ENCODE measurements around the gene CDYL2. TPM values are rescaled to one million over a fixed set of nuclear protein-coding genes. Genes with fewer than 3 reads are reported as not detected.

Gene CDYL2
- total and polyA plus RNA-seq, 2 donors (not counting 3 experiments of a cell fraction or from before 2014, with no cell fraction given) = 7.1 to 71.3 TPM

GRCh38 chr16:80846680-80847079 is 42.3 kb upstream of the CDYL2 start:
- TF ChIP-seq JUN (IDR thresholded peaks at IDR 0.05; ENCODE audit: borderline replicate concordance, insufficient read depth, insufficient read length, low read depth) (no peak), POLR2A (IDR thresholded peaks at IDR 0.05; ENCODE audit: low read depth, low read length) (no peak), CTCF (IDR thresholded peaks at IDR 0.05; ENCODE audit: extremely low read depth in 1 of 2, insufficient read depth in 1 of 2, low read depth in 1 of 2, low read length in 2 of 2) (no peak), MYC (IDR thresholded peaks at IDR 0.05; ENCODE audit: low read depth, low read length) (no peak), POLR2AphosphoS5 (IDR thresholded peaks at IDR 0.05; ENCODE audit: insufficient read depth, low read depth, low read length) (no peak), GATA2 (IDR thresholded peaks at IDR 0.05; ENCODE audit: insufficient read depth, insufficient read length, low read depth, low read length) (no peak), EZH2 (IDR thresholded peaks at IDR 0.05; ENCODE audit: borderline replicate concordance, low read depth, low read length, severe bottlenecking) (no peak), MAX (IDR thresholded peaks at IDR 0.05; ENCODE audit: insufficient read depth, insufficient read length) (no peak), FOS (IDR thresholded peaks at IDR 0.05; ENCODE audit: borderline replicate concordance, insufficient read depth, low read length) (no peak)
- CTCF ChIA-PET = interaction anchor here (1.1 kb wide), 1 partner anchor 320 kb away, joined by 4 read pairs; no protein-coding TSS in a partner anchor
- Histone ChIP-seq H3K4me2 (ENCODE audit: insufficient read depth, low read length) (no peak overlapping the region), H3K4me3 (replicated peaks in 1 of 3; ENCODE audit: insufficient read depth in 1 of 3, low read depth in 1 of 3, low read length in 3 of 3) (no peak overlapping the region), H3K79me2 (ENCODE audit: control insufficient read depth, insufficient read depth, low read length) (no peaks in the 10 kb centered on the region), H3K27me3 (ENCODE audit: control insufficient read depth in 2 of 2, insufficient read depth in 2 of 2, low read length in 2 of 2) (peaks cover 10 to 14% of the 10 kb centered on the region in 2 experiments), H2AFZ (ENCODE audit: low read depth, low read length) (no peak overlapping the region), H3K27ac (ENCODE audit: insufficient read depth, low read depth, low read length) (no peak overlapping the region), H3K9me3 (replicated peaks; ENCODE audit: control insufficient read depth, insufficient read depth, low read length) (no peaks in the 10 kb centered on the region), H3K4me1 (ENCODE audit: control insufficient read depth, extremely low read depth, insufficient read depth, low read length) (no peaks in the 10 kb centered on the region), H3K9me1 (replicated peaks; ENCODE audit: control insufficient read depth, extremely low read depth, insufficient read depth, low read length) (no peaks in the 10 kb centered on the region), H3K9ac (replicated peaks; ENCODE audit: extremely low read depth, insufficient read depth, low read length) (no peak overlapping the region), H3K36me3 (ENCODE audit: control insufficient read depth in 2 of 2, extremely low read depth in 1 of 2, insufficient read depth in 2 of 2, low read length in 2 of 2) (no peaks in the 10 kb centered on the region), H4K20me1 (replicated peaks; ENCODE audit: control insufficient read depth, extremely low read depth, insufficient read depth, low read length) (no peaks in the 10 kb centered on the region)
- DNase-seq (ENCODE audit: low read depth, low spot score) (no peak), FAIRE-seq (no peak)
- dilution Hi-C loops (cut with MboI; ENCODE audit: extremely low pct_ligation_motif_present, low sequenced_read_pairs) (no loop called here), intact Hi-C loops (cut with micrococcal nuclease) (no loop called here)
- BruUV-seq (replicated peaks) = no TSS peak
- POLR2A ChIA-PET = no interaction called here
